Neutrophil (primary cell): ENCODE results near the gene NPC1.
"Not testable (repeated sequence)": the region's sequence is repeated elsewhere in the genome, so short reads cannot be mapped to it uniquely, and the experiment has no call there.

Experiments used
- H3K27ac ChIP-seq: fragments of 200-600 bp; sonication (generic); 2 replicates; pipeline ENCODE4 v1.5.1; 2016; ENCODE audit warnings: mild to moderate bottlenecking, moderate library complexity
- H3K27me3 ChIP-seq: fragments of 200-600 bp; sonication (generic); 2 replicates; pipeline ENCODE4 v1.6.0; 2016; ENCODE audit warnings: mild to moderate bottlenecking
- H3K36me3 ChIP-seq: fragments of 200-600 bp; sonication (generic); 2 replicates; pipeline ENCODE4 v1.5.1; 2017
- H3K4me1 ChIP-seq, 2 experiments: fragments of 200-600 bp in 1 of 2; sonication (generic) in 1 of 2; 1 replicate in 1 of 2; 2 replicates in 1 of 2; pipeline versions ENCODE4 v1.5.1 to v1.6.1; 2013 to 2016; ENCODE audit warnings: low read depth in 1 of 2, low read length in 1 of 2, mild to moderate bottlenecking in 1 of 2, moderate library complexity in 1 of 2; ENCODE audit not compliant: control insufficient read depth in 1 of 2, insufficient read depth in 1 of 2
- H3K4me3 ChIP-seq, 2 experiments: fragments of 200-600 bp in 1 of 2; sonication (generic) in 1 of 2; 1 replicate in 1 of 2; 2 replicates in 1 of 2; pipeline ENCODE4 v1.5.1; 2013 to 2016; ENCODE audit warnings: low read depth in 1 of 2, low read length in 1 of 2, mild to moderate bottlenecking in 1 of 2, moderate library complexity in 1 of 2
- H3K9me3 ChIP-seq: fragments of 200-600 bp; sonication (generic); 2 replicates; pipeline ENCODE4 v1.5.1; 2016
- CTCF ChIP-seq: fragments of 200-600 bp; sonication (generic); IDR thresholded peaks from 2 replicates; pipeline ENCODE4 v1.5.1; 2016; ENCODE audit warnings: antibody characterized with exemption

Gene NPC1

GRCh38 chr18:23493654-23494053, 92.7 kb downstream of the NPC1 start:
- Histone ChIP-seq H3K27me3 (no peaks in the 10 kb centered on the region), H3K27ac (no peak overlapping the region), H3K9me3 (no peaks in the 10 kb centered on the region), H3K36me3 (no peaks in the 10 kb centered on the region), H3K4me3 (no peak overlapping the region), H3K4me1 (peaks cover 13 to 16% of the 10 kb centered on the region in 2 experiments)
- TF ChIP-seq CTCF: no peak

- H3K36me3 ChIP-seq, H3K9me3 ChIP-seq, H3K4me3 ChIP-seq, H3K27ac ChIP-seq, H3K27me3 ChIP-seq: not testable (repeated sequence)
- H3K4me1 ChIP-seq: peaks cover 14 to 18% of the 10 kb centered on the region in 2 experiments
Measured at GRCh38 chr18:23489586-23489985, 96.7 kb downstream of the NPC1 start.

- no peak for TF ChIP-seq CTCF
- Histone ChIP-seq H3K4me1 (peaks cover 14 to 18% of the 10 kb centered on the region in 2 experiments), H3K9me3 (no peaks in the 10 kb centered on the region), H3K4me3 (peak overlapping the region; percentile 49 to 53), H3K27ac (peak overlapping the region; percentile 92), H3K36me3 (peaks cover 10% of the 10 kb centered on the region), H3K27me3 (no peaks in the 10 kb centered on the region)
Measured at GRCh38 chr18:23487738-23488570, 98.4 kb downstream of the NPC1 start.

- Histone ChIP-seq H3K36me3 (peaks cover 34% of the 10 kb centered on the region), H3K4me3 (no peak overlapping the region), H3K27me3 (no peaks in the 10 kb centered on the region), H3K27ac (no peak overlapping the region), H3K9me3 (no peaks in the 10 kb centered on the region), H3K4me1 (peaks cover 14 to 18% of the 10 kb centered on the region in 2 experiments)
- no peak for TF ChIP-seq CTCF
Measured at GRCh38 chr18:23485386-23485785, 100.9 kb downstream of the NPC1 start.

GRCh38 chr18:23484561-23485182, 101.6 kb downstream of the NPC1 start:
- H3K27ac ChIP-seq: peak overlapping the region; percentile 31
- H3K9me3 ChIP-seq: no peaks in the 10 kb centered on the region
- TF ChIP-seq CTCF: no peak
- H3K36me3 ChIP-seq: peaks cover 41% of the 10 kb centered on the region
- H3K4me1 ChIP-seq: peaks cover 14 to 23% of the 10 kb centered on the region in 2 experiments
- H3K27me3 ChIP-seq: no peaks in the 10 kb centered on the region
- H3K4me3 ChIP-seq: no peak overlapping the region
